Fibroblast of skin of left biceps (primary cell): Measurements from ENCODE around the gene PLA2G4A.

Experiments used
- DNase-seq, 2 experiments: peaks; one replicate each; pipeline ENCODE4 v3.0.0-alpha.2; 2013; ENCODE audit warnings: low read depth in 2 of 2

Gene PLA2G4A

DNA sequence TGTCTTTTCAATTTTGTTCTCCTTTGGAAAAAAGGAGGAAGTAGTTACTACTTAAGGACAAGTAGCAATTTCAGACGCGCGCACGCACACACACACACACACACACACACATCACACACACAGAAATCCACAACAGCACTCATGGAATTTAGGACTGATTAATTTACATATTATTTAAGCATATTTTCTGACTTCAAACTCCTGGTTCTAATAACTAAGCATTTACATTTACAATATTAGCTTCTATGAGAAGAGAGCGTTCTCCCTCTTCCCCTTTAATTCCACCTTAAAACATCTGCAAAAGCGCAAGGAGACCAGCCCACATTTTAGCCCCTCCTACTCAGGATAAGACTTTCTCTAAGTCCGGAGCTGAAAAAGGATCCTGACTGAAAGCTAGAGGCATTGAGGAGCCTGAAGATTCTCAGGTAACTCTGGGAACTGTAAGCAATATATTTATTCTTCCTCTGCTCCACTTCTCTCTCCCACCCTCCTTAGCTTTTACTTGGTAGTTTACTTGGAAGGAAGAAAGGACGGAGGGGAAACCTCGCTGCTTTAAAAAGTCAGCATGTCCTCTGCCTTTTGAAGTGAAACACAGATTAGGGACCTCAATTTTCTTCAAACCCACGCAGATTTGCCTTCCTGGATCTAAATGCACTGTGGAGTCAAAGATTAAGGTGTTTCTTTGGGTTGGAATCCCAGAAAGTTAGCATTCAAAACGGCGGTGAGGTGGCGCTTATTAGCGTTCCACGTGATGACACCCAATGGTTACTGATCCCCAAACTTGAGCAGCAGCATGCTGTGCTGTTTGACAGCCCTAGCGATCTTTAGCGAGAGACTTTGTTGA, at the start of gene PLA2G4A:
PLA2G4A (plus strand) TSS at position 339 of the 844 bp plus-strand sequence. CDS start 25,406 bp downstream, outside the sequence.
- peak in 1 of 2 experiments; percentile 44 for DNase-seq

DNA sequence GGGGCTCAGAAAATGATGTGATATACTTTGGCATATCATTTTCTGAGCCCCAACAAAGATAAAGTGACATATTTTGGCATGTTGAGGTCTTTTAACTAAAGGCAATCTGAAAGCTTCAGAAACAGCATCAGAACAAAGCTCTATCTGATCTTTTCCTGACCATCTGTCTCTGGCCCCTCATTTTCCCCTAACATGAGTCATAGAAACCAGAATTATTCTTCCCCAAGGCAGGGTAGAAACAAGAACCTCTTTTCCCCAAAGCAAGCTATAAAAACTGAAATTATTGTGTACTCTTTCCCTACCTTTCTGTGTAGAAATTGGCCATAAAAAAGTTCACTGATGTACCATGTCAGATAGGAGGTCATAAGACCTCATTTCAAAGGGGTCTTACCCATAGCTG, 48.7 kb upstream of the PLA2G4A start:
- DNase-seq: no peak

- DNase-seq: no peak
Observed at GRCh38 chr1:186781730-186782129, 47.0 kb upstream of the PLA2G4A start.

DNA sequence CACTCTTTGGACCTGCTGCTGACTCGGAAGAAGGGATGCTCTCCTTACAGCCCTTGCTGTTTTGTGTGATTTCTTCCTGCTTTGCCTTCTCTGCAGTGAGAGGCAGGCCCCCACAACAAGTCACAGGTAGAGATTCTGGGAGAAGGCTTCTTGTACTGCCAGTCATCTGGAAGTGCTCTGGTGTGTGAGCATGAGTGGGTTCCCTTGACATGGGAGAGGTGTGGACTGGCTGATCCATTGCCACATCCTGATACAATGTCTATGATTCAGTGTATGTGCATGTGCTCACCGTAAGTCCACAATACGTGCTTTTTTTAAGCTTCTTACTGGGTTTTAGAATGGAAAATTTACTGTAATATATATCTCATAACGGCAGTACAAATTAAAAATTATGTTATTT, 46.0 kb upstream of the PLA2G4A start:
- no peak for DNase-seq

GRCh38 chr1:186783193-186783592, 45.6 kb upstream of the PLA2G4A start:
- no peak for DNase-seq

DNA sequence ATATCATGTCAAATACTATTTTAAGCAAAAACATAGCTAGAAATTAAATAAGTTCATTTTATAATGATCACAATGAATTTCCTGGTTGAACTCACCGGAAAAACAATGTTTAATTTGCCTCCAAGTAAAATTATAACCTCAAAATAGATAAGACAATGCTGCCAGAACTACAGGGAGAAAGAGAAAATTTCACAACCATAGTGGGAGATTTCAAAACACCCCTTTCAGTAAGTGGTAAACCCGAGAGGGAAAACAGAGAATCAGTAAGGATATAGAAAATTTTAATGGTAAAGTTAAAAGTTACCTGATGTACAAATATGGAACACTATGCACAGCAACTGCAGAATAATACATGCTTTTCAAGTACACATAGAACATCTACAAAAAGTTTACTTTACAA, 43.2 kb upstream of the PLA2G4A start:
- no peak for DNase-seq

GRCh38 chr1:186790101-186790500, 38.6 kb upstream of the PLA2G4A start:
- DNase-seq: no peak

GRCh38 chr1:186792870-186793581, 35.7 kb upstream of the PLA2G4A start:
- DNase-seq: no peak

GRCh38 chr1:186793582-186793927, 35.2 kb upstream of the PLA2G4A start:
- no peak for DNase-seq

DNA sequence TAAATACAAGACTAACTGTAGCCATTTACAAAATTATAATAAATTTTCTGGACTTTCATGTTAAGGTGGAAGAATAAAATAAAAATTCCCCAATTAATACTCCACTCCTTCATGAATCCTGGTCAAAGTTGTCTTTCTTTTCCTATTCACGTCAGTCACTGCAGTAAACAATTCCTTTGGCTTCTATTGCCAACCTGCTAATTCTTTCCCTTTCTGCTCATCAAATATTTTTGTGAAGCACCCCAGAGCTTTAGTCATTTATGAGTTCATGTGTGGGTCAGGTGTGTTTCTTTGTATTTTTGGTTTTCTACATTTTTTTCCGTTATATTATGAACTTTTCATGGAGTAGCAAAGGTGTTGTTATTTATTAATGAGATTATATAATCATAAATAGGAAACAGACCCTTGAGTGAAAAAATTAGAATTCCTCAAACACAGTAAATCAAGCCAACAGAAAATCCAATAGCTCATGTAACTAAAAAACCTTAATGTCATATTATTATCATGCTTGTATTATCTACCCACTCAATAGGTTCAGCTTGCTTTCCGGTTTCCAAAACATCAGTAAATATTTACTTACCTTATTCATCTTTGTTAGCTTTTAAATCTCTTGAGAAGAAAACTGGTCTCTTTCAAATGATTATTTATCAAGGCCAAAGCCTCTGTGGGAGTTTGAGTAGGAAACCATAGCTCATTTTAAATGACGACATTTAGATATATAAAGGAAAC, 29.6 kb upstream of the PLA2G4A start:
- DNase-seq: no peak

GRCh38 chr1:186799689-186800054, 29.1 kb upstream of the PLA2G4A start:
- no peak for DNase-seq

DNA sequence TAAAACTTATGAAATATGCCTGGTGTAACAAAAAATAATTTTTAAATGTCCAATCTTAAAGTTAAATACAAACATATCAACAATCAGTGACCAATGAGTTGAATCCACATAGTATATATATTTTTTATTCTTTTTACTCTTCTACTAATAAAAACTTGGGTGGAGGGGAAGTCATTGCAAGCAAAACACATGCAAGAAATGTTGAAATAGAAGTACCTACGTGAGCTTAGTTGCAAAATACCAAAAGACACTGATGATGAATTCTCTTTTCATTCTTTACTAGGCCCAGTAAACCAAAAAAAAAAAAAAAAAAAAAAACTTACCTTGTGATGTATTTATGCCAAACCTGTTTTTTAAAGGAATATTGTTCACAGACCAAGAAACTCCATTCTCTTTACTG, 26.4 kb upstream of the PLA2G4A start:
- DNase-seq: no peak

GRCh38 chr1:186804679-186805078, 24.1 kb upstream of the PLA2G4A start:
- DNase-seq: no peak

- no peak for DNase-seq
Observed at GRCh38 chr1:186806477-186806876, 22.3 kb upstream of the PLA2G4A start.

DNA sequence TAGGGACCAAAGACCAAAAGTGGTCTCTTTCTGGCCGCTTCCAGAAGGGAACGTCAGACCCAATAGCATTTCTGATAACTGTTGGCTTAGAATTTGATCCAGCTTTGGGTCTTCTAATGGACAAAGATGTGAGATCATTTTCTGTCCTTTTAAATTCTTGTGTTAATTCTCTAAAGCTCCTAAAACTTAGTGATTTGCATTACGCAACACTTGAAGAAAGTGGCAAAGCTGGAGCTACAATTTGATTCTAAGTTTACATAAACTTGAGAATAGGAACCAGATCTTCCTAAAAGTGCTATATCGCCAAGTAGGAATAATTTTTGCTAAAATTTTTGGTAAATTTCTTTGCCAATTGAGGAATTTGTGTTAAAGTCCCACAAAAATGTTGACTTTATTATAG, 21.6 kb upstream of the PLA2G4A start:
- DNase-seq: no peak

DNA sequence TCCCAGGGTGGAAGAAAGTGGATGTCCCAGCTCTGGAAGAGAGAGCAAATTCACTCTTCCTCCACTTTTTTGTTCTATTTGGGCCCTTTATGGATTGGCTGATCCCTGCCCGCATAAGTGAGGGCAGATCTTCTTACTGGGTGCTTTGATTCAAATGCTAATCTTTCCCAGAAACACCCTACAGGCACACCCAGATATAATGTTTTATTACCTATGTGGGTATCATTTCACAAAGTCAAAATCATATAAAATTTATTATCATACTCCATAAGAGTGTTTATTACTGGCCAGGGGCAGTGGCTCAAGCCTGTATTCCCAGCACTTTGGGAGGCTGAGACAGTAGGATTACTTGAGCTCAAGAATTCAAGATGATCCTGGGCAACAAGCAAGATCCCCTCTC, 16.9 kb upstream of the PLA2G4A start:
- DNase-seq: no peak

DNA sequence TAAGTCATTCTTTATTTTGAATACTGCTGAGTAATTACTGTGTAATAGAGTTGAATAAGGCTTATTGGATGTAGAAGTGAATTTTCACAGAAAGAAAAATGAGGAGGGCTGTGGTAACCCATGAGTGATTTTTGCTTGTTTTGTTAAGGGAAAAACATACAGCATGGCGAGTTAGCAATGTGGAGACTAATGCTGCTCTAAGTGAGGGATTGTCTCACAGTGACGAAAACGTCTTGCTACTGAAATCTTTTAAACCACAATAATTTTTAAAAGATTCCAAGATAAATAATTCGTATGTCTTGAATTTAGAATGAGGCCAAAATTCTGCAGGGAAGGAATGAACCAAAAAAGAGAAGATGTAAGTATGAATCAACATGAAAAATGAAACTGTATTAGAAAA, 16.2 kb upstream of the PLA2G4A start:
- peak; percentile 83 to 89 for DNase-seq

GRCh38 chr1:186813420-186813819, 15.3 kb upstream of the PLA2G4A start:
- no peak for DNase-seq

- DNase-seq: no peak
Observed at GRCh38 chr1:186819126-186819525, 9.6 kb upstream of the PLA2G4A start.

DNA sequence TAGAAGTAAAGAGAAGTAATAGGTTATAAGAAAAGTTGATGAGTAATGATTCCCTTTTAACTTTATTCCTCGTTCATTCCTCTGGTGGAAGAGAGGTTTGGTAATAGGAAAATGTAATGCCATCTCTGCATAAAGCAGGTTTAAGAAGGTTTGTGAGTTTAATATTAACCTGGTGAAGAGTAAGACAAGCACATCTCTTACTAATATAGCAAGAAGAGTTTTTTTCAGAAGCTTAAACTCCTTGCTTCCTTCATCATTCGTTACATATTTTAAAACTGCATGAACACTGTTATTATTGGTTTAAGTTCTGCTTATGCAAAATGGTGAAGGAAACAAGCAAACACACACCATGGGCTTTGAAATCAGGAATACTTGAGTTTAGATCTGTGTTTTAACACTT, 9.2 kb upstream of the PLA2G4A start:
- DNase-seq: no peak

- no peak for DNase-seq
Observed at GRCh38 chr1:186829686-186830587, 1.2 kb downstream of the PLA2G4A start.

DNA sequence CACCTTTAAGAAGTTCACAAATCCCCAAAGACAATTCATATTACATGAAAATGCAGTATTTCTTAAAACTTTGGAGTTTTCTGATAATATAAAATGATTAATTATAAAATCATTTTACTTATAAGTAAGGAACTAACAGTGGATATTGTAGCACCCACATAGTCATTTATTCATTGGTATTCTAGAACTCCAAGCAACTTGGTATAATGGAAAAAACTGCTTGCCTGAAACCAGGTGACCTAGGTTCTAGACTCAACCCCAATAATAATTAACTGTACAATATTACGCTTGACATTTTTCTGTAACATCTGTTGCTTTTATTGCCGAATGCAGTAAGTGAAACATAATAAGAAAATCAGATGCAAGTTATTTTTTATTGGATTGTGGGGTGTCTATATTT, 2.4 kb downstream of the PLA2G4A start:
- DNase-seq: no peak
